Common myeloid progenitor, CD34-positive (primary cell): ENCODE measurements around the gene ZMYND10.

Experiments used
- CTCF ChIA-PET: fragments of 350-600 bp; sonication (Branson Sonifier 250); formaldehyde crosslinking; loops from one replicate; lab custom pipeline; 2021; ENCODE audit warnings: antibody characterized with exemption; lab: Charles Lee
- POLR2A ChIA-PET: fragments of 350-600 bp; sonication (Branson Sonifier 250); formaldehyde crosslinking; loops from one replicate; lab custom pipeline; 2021; ENCODE audit warnings: antibody characterized with exemption; lab: Charles Lee
- DNase-seq, 3 donors: peaks; one replicate each; pipeline versions ENCODE4 v3.0.0 to v3.0.0-alpha.2; 2013
- H3K27ac ChIP-seq, 2 experiments: 1 replicate in 1 of 2; 2 replicates in 1 of 2; pipeline ENCODE4 v1.7.0; 2013; ENCODE audit warnings: inconsistent platforms in 2 of 2, low read length in 2 of 2, mild to moderate bottlenecking in 2 of 2, low read depth in 1 of 2, moderate library complexity in 1 of 2; ENCODE audit not compliant: severe bottlenecking in 2 of 2, insufficient read depth in 1 of 2, poor library complexity in 1 of 2
- H3K27me3 ChIP-seq, 5 experiments: replicated peaks in 2 of 5; 1 replicate in 3 of 5; 2 replicates in 2 of 5; pipeline versions ENCODE4 v1.6.1 to v1.7.0; 2013; ENCODE audit warnings: low read length in 4 of 5, mild to moderate bottlenecking in 2 of 5, moderate library complexity in 2 of 5, inconsistent platforms in 1 of 5; ENCODE audit not compliant: insufficient read depth in 5 of 5, control insufficient read depth in 4 of 5
- H3K36me3 ChIP-seq, 4 experiments: 1 replicate in 2 of 4; 2 replicates in 2 of 4; pipeline versions ENCODE4 v1.6.1 to v1.7.0; 2013; ENCODE audit warnings: low read length in 3 of 4, control low read depth in 1 of 4, mild to moderate bottlenecking in 1 of 4; ENCODE audit not compliant: control insufficient read depth in 4 of 4, insufficient read depth in 4 of 4
- H3K4me1 ChIP-seq, 4 experiments: 1 replicate in 3 of 4; 2 replicates in 1 of 4; pipeline versions ENCODE4 v1.6.1 to v1.7.1; 2013; ENCODE audit warnings: low read length in 3 of 4, mild to moderate bottlenecking in 3 of 4, control low read depth in 1 of 4, inconsistent platforms in 1 of 4, moderate library complexity in 1 of 4; ENCODE audit not compliant: control insufficient read depth in 4 of 4, insufficient read depth in 4 of 4; ENCODE audit errors: control extremely low read depth in 1 of 4
- H3K4me3 ChIP-seq, 7 experiments: 1 replicate in 4 of 7; 2 replicates in 3 of 7; pipeline versions ENCODE4 v1.5.1 to v1.7.0; 2013; ENCODE audit warnings: mild to moderate bottlenecking in 7 of 7, low read length in 6 of 7, moderate library complexity in 6 of 7, inconsistent platforms in 2 of 7, low read depth in 2 of 7, control low read depth in 1 of 7; ENCODE audit not compliant: insufficient read depth in 4 of 7, control insufficient read depth in 1 of 7; ENCODE audit errors: extremely low read depth in 1 of 7
- H3K9me3 ChIP-seq, 5 experiments: 1 replicate in 4 of 5; 2 replicates in 1 of 5; pipeline versions ENCODE4 v1.6.1 to v1.7.1; 2013; ENCODE audit warnings: low read length in 4 of 5, mild to moderate bottlenecking in 2 of 5, inconsistent platforms in 1 of 5, low read depth in 1 of 5, moderate library complexity in 1 of 5; ENCODE audit not compliant: control insufficient read depth in 4 of 5, insufficient read depth in 2 of 5; ENCODE audit errors: control extremely low read depth in 1 of 5
- WGBS: methylation state at CpG from one replicate; pipeline ENCODE4 v1.1.5; 2013; ENCODE audit not compliant: insufficient coverage; 5-methylcytosine and 5-hydroxymethylcytosine counted together

ZMYND10 gene

GRCh38 chr3:50371133-50371685, 25.7 kb upstream of the ZMYND10 start:
- no peaks in the 10 kb centered on the region for H3K9me3 ChIP-seq
- no peak overlapping the region for H3K4me3 ChIP-seq
- no peak overlapping the region for H3K27ac ChIP-seq
- CTCF ChIA-PET = interaction anchor here (0.6 to 1.9 kb wide), 6 partner anchors 8 to 79 kb away, joined by 3 to 7 read pairs (median 3); no protein-coding TSS in a partner anchor
- H3K27me3 ChIP-seq = no peaks in the 10 kb centered on the region
- H3K36me3 ChIP-seq = no peaks in the 10 kb centered on the region
- DNase-seq = no peak
- POLR2A ChIA-PET = no interaction called here
- 96% methylated on average over 3 of the region's 3 CpGs for WGBS
- H3K4me1 ChIP-seq = peaks cover 0 to 20% (median 15%) of the 10 kb centered on the region in 4 experiments

- Histone ChIP-seq H3K9me3 (no peaks in the 10 kb centered on the region), H3K27ac (no peak overlapping the region), H3K4me3 (no peak overlapping the region), H3K36me3 (no peaks in the 10 kb centered on the region), H3K27me3 (peaks cover 0 to 4% (median 0%) of the 10 kb centered on the region in 5 experiments), H3K4me1 (peaks cover 0 to 25% (median 19%) of the 10 kb centered on the region in 4 experiments)
- CTCF ChIA-PET = interaction anchor here (0.6 to 1.9 kb wide), 6 partner anchors 9 to 79 kb away, joined by 3 to 7 read pairs (median 4); no protein-coding TSS in a partner anchor
- POLR2A ChIA-PET = no interaction called here
- WGBS = 77% methylated on average over 14 of the region's 14 CpGs
- DNase-seq = peak in 2 of 3 donors; percentile 26 to 40
Measured at GRCh38 chr3:50370594-50370993, 25.1 kb upstream of the ZMYND10 start.

GRCh38 chr3:50369012-50369670, 23.6 kb upstream of the ZMYND10 start:
- Histone ChIP-seq H3K9me3 (no peaks in the 10 kb centered on the region), H3K27ac (no peak overlapping the region), H3K36me3 (no peaks in the 10 kb centered on the region), H3K4me3 (no peak overlapping the region), H3K4me1 (peaks cover 0 to 27% (median 26%) of the 10 kb centered on the region in 4 experiments), H3K27me3 (peaks cover 0 to 5% (median 0%) of the 10 kb centered on the region in 5 experiments)
- DNase-seq = no peak
- CTCF ChIA-PET = interaction anchor here (0.9 to 1.6 kb wide), 5 partner anchors 12 to 55 kb away, joined by 3 to 5 read pairs (median 3); partner anchors contain the start of gene RASSF1
- POLR2A ChIA-PET = no interaction called here
- 95% methylated on average over 9 of the region's 9 CpGs for WGBS

GRCh38 chr3:50365842-50366220, 20.3 kb upstream of the ZMYND10 start:
- Histone ChIP-seq H3K4me1 (peaks cover 0 to 18% (median 14%) of the 10 kb centered on the region in 4 experiments), H3K4me3 (peak overlapping the region in 6 of 7 experiments; percentile 18 to 84 (median 62)), H3K36me3 (no peaks in the 10 kb centered on the region), H3K27ac (no peak overlapping the region), H3K9me3 (no peaks in the 10 kb centered on the region), H3K27me3 (peaks cover 0 to 8% (median 0%) of the 10 kb centered on the region in 5 experiments)
- POLR2A ChIA-PET = no interaction called here
- WGBS = 87% methylated on average over 4 of the region's 5 CpGs
- CTCF ChIA-PET = interaction anchor here (0.7 to 3.9 kb wide), 4 partner anchors 9 to 23 kb away, joined by 3 to 28 read pairs (median 9); partner anchors contain the start of genes CYB561D2 and NPRL2
- DNase-seq = no peak

- peak overlapping the region in 1 of 2 experiments; percentile 45 for H3K27ac ChIP-seq
- CTCF ChIA-PET = interaction anchor here (0.7 to 3.9 kb wide), 7 partner anchors 9 to 184 kb away, joined by 3 to 28 read pairs (median 3); partner anchors contain the start of genes CYB561D2 and NPRL2
Measured at GRCh38 chr3:50365080-50365841, 19.7 kb upstream of the ZMYND10 start.

GRCh38 chr3:50364573-50365079, 19.1 kb upstream of the ZMYND10 start:
- H3K27me3 ChIP-seq = peaks cover 0 to 8% (median 0%) of the 10 kb centered on the region in 5 experiments
- no peaks in the 10 kb centered on the region for H3K36me3 ChIP-seq
- 2% methylated on average over 45 of the region's 48 CpGs for WGBS
- no peak overlapping the region for H3K27ac ChIP-seq
- H3K4me1 ChIP-seq = peaks cover 0 to 18% (median 17%) of the 10 kb centered on the region in 4 experiments
- POLR2A ChIA-PET = interaction anchor here (0.8 kb wide), 1 partner anchor 14 kb away, joined by 3 read pairs; the partner anchor contains the start of genes CYB561D2 and NPRL2
- peak in 2 of 3 donors; percentile 40 to 47 for DNase-seq
- peak overlapping the region; percentile 19 to 84 (median 54) for H3K4me3 ChIP-seq
- CTCF ChIA-PET = interaction anchor here (0.7 to 3.9 kb wide), 6 partner anchors 8 to 185 kb away, joined by 3 to 28 read pairs (median 4); partner anchors contain the start of genes CYB561D2 and NPRL2
- no peaks in the 10 kb centered on the region for H3K9me3 ChIP-seq

More at GRCh38 chr3:50365080-50365841, 19.7 kb upstream of the ZMYND10 start:
- Histone ChIP-seq H3K4me1 (peaks cover 0 to 18% (median 14%) of the 10 kb centered on the region in 4 experiments), H3K27me3 (peaks cover 0 to 8% (median 0%) of the 10 kb centered on the region in 5 experiments), H3K9me3 (no peaks in the 10 kb centered on the region), H3K36me3 (no peaks in the 10 kb centered on the region), H3K4me3 (peak overlapping the region; percentile 18 to 84 (median 61))
- DNase-seq = peak; percentile 91 to 96 (median 96)
- POLR2A ChIA-PET = interaction anchor here (0.8 kb wide), 1 partner anchor 15 kb away, joined by 3 read pairs; the partner anchor contains the start of genes CYB561D2 and NPRL2
- WGBS = 5% methylated on average over 32 of the region's 53 CpGs
